GM12874 (cell line): ENCODE measurements around the gene ZNF33B.

Source experiments
- TF ChIP-seq, protein P1 (sequence below): IDR thresholded peaks from 2 replicates; pipeline ENCODE4 v1.5.1; 2011; ENCODE audit warnings: low read depth, mild to moderate bottlenecking, control low read depth, low read length, moderate library complexity; ENCODE audit not compliant: insufficient read depth

The ZNF33B gene

DNA sequence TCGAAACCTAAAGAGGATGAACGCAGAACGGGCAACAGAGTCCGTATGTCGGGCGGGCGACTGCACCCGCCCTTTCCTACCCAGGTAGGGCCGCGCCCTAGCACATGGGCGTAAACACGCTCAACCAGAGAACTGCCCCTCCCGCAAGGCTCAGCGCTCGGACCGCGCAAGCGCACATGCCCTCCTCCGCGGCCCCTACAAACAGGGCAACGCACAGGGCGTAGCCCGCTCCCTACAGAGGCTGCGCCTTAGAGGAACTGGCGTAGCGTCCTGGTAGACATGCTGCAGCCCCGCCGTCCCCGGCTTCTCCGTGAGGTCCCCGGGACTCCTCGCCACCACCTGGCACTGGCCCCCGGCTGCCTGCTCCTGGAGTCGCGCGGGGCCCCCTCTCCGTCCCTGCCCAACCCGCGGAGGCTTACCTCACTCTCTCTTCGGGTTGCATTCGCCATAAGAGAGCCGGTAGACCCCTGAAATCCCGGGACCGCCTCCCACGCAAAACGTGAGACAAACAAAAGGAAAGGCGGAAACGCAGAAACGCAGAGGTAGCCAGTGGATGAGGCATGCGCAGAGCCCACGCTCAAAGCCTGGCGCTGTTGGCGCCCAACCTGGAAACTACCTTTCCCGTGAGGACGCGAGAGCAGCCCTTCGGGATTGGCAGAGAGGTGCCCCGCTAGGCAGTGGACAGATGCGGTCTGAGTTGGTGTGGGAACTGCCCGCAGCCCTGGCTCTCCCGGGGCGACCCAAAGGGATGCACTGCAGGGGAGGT lies at the start of gene ZNF33B:
Gene ZNF33B, minus strand, starts transcription at position 516 of the 766 bp plus-strand sequence. CDS start 1,642 bp downstream, outside the sequence.
- TF ChIP-seq, protein P1, sequence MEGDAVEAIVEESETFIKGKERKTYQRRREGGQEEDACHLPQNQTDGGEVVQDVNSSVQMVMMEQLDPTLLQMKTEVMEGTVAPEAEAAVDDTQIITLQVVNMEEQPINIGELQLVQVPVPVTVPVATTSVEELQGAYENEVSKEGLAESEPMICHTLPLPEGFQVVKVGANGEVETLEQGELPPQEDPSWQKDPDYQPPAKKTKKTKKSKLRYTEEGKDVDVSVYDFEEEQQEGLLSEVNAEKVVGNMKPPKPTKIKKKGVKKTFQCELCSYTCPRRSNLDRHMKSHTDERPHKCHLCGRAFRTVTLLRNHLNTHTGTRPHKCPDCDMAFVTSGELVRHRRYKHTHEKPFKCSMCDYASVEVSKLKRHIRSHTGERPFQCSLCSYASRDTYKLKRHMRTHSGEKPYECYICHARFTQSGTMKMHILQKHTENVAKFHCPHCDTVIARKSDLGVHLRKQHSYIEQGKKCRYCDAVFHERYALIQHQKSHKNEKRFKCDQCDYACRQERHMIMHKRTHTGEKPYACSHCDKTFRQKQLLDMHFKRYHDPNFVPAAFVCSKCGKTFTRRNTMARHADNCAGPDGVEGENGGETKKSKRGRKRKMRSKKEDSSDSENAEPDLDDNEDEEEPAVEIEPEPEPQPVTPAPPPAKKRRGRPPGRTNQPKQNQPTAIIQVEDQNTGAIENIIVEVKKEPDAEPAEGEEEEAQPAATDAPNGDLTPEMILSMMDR, result no peak

DNA sequence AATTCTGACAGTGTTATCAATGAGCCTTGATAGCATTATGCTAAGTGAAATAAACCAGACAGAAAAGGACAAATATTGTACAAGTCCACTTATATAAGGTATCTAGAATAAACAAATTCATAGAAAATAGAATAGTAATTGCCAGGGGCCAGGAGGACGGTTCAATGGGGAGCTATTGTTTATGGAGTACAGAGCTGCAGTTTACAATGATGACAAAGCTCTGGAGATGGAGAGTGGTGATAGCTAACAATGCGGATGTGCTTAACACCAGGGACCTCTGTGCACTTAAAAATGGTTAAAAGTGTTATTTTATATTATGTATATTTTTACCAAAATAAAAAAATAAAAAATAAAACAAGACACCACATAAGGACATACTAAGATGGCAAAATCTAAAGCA lies 46.1 kb upstream of the ZNF33B start:
- TF ChIP-seq, protein P1, result no peak

DNA sequence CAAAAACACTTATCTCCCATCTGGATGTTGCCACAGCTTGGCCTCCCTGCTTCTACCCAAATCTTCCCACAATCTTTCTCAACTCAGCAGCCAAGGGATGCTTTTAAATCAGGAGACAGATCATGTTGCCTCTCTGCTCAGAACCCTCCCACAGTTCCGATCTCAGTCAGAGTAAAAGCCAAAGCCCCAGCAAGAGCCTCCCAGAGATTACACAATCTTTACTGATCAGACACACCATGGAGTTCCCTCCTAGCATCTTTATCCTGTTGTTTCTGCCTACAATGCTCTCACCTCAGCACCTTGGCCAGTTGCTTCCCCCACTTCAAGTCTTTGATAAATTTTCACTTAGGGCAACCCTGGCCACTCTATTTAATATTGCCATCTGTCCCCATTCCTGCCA lies 41.9 kb upstream of the ZNF33B start:
- TF ChIP-seq, protein P1, result no peak

DNA sequence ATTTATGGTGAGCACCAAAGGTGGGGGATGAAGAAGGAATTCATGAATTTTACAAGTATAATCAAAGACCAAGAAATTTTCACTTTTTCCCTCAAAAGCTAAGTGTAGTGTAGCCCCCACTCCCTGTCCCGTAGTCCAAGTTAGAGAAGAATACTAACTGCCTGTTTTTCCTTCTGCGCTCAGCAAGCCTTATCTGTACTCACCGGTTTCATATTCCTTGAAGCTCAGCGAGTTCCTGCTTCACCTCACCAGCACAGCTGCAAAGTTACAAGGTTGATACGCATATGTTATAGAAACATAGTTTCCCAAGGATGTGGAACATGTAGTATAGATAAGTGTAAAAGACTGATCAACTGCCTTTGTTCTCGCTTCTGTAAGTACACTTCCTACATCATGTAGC lies 16.0 kb upstream of the ZNF33B start:
- TF ChIP-seq, protein P1, result no peak

DNA sequence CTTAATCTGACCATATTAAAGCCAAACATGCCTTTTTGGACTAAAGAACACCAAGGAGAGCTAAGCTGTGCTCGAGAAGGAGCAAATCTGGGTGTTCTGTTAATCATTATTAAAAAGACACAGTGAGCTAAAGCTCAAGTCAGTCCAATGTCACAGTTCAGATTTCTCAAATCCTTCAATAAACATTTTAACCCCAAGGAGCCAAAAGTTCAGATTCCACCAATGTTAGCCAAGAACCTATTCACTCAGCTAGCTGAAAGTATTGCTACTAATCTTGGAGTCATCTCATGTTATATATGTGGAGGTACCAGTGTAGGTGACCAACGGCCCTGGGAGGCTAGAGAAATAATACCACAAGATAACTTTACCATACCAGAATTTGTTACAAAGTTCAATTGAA lies 14.5 kb upstream of the ZNF33B start:
- TF ChIP-seq, protein P1, result no peak

DNA sequence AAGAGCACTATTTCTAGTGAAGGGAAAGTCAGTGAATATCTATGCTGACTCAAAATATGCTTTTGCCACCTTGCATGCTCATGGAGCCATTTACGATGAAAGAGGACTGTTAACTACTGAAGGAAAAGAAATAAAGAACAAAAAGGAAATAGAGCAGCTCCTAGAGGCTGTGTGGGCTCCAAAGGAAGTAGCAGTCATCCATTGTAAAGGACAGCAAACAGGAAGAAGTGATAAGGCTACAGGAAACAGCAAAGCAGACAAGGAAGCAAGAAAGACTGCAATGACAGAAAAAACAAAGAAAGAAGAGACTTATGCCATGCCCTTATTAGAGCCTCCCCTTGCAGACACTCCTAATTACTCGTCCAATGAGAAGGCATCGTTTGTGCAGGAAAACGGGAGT lies 12.0 kb upstream of the ZNF33B start:
- TF ChIP-seq, protein P1, result no peak

DNA sequence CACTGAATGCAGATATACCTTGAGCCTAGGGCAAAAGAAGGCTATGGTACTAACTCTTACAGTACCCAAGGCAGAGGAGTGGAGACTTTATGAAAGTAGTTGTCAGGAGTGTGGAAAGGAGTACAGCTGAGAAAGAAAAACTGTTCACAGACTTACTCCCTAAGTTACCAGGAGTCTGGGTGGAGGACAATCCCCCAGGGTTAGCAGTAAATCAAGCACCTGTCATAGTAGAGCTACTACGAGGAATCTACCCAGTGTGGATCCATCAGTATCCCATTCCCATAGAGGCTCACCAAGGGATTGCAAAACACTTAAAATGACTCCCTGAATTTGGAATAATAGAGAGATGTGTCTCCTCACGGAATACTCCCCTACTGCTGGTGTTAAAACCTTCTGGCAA lies 10.1 kb upstream of the ZNF33B start:
- TF ChIP-seq, protein P1, result no peak
